Astrocyte of the cerebellum (primary cell): ENCODE results near the gene CBY1.
A peak's percentile ranks its signal among the peaks of the same experiment; 100 is the strongest.

Experiments
- DNase-seq: peaks from one replicate; pipeline ENCODE4 v3.0.0-alpha.2; 2011; ENCODE audit warnings: low read depth
- H3K4me3 ChIP-seq: 2 replicates; pipeline ENCODE4 v1.5.1; 2011; ENCODE audit warnings: mild to moderate bottlenecking, low read depth, low read length, moderate library complexity
- CTCF ChIP-seq: IDR thresholded peaks from 2 replicates; pipeline ENCODE4 v1.5.1; 2012; ENCODE audit warnings: low read length, low read depth, moderate library complexity, mild to moderate bottlenecking; ENCODE audit errors: missing control alignments
- in situ Hi-C: cut with HindIII; loops from 2 replicates; pipeline ENCODE4 v1.10.0; 2017; ENCODE audit warnings: low sequenced_read_pairs

CBY1 gene

DNA sequence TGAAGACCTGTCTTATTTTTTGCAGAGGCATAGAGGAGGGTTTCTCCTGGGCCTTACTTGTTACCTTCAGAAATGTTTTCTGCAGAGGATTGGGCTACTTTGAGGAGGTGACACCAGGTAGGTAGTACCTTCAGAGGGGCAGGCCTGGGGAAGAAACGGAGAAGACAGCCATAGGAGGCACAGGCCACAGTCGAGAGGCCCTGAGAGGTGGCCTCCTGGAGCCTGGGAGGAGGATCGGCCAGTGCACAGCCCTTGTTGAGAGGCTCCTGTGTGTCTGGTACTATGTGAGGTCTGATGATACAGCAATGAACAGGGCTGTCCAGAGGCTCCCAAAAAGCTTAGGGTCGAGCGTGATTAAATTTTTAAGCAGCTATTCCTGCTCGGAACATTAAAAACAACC lies 60.8 kb downstream of the CBY1 start:
- in situ Hi-C loops: no loop called here
- no peak for DNase-seq
- TF ChIP-seq CTCF: no peak
- no peak overlapping the region for H3K4me3 ChIP-seq

- in situ Hi-C loops: no loop called here
- DNase-seq: no peak
- TF ChIP-seq CTCF: peak; percentile 73
Observed at GRCh38 chr22:38718414-38718813, 62.0 kb downstream of the CBY1 start.

GRCh38 chr22:38719196-38719595 lies 62.8 kb downstream of the CBY1 start:
- no peak overlapping the region for H3K4me3 ChIP-seq
- DNase-seq: no peak
- no peak for TF ChIP-seq CTCF
- in situ Hi-C loops: no loop called here

More at GRCh38 chr22:38718414-38718813, 62.0 kb downstream of the CBY1 start:
- H3K4me3 ChIP-seq: no peak overlapping the region

GRCh38 chr22:38720350-38720749 lies 63.9 kb downstream of the CBY1 start:
- no peak overlapping the region for H3K4me3 ChIP-seq
- TF ChIP-seq CTCF: no peak
- no peak for DNase-seq
- in situ Hi-C loops: no loop called here

- in situ Hi-C loops: no loop called here
- TF ChIP-seq CTCF: no peak
Observed at GRCh38 chr22:38721551-38721950, 65.1 kb downstream of the CBY1 start.

More at GRCh38 chr22:38721551-38721950, 65.1 kb downstream of the CBY1 start:
- H3K4me3 ChIP-seq: no peak overlapping the region
- no peak for DNase-seq
